ENCODE measurements around the gene SLC39A11. TPM values are rescaled to one million over a fixed set of nuclear protein-coding genes. Genes with fewer than 3 reads are reported as not detected.

SLC39A11 gene
- total RNA-seq, 6 donors from 2014 or later: 16.3 to 57.6 (median 29.5) TPM

DNA sequence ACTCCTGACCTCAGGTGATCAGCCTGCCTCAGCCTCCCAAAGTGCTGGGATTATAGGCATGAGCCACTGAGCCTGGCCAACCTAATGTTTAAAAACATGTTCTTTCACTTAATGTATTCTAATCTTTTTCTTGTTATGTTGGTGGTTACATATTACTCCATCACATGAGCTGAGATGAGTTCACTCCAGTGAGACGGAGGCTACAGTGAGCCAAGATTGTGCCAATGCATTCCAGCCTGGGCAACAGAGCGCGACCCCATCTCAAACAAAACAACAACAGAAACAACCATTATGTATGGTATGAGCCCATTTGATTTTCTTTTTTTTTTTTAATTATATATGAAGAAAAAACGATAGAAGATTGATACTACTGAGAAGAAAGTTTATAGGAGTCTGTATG is 39.6 kb downstream of the SLC39A11 start:
- no peaks in the 10 kb centered on the region for H3K4me1 ChIP-seq
- 92 to 93% methylated on average over 4 of the region's 4 CpGs for WGBS, 2 donors

DNA sequence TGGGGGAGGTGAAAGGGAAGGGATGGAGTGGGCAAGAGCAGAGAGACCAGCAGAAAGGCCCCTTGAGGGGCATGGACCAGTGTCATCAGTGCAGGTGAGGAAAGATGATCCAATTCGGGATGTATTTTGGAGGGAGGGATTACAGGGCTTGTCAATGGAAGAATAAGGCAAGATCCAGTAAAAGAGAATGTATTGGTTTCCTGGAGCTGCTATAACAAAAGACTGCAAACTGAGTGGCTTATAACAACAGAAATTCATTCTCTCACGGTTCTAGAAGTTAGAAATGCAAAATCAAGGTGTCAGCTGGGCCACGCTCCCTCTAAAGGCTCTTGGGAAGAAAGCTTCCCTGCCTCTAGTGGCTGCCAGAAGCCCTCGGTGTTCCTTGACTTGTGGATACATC is 41.7 kb downstream of the SLC39A11 start:
- Histone ChIP-seq H3K9me3 (no peaks in the 10 kb centered on the region), H3K4me1 (no peaks in the 10 kb centered on the region), H3K4me3 (no peak overlapping the region), H3K36me3 (no peaks in the 10 kb centered on the region), H3K27ac (no peak overlapping the region), H3K27me3 (no peaks in the 10 kb centered on the region)
- 96 to 97% methylated on average over 4 of the region's 4 CpGs for WGBS, 2 donors
- TF ChIP-seq POLR2AphosphoS5 (IDR thresholded peaks at IDR 0.05) (no peak), EP300 (IDR thresholded peaks at IDR 0.05) (no peak), POLR2A (IDR thresholded peaks at IDR 0.05) (no peak)
- TF ChIP-seq, protein P1, sequence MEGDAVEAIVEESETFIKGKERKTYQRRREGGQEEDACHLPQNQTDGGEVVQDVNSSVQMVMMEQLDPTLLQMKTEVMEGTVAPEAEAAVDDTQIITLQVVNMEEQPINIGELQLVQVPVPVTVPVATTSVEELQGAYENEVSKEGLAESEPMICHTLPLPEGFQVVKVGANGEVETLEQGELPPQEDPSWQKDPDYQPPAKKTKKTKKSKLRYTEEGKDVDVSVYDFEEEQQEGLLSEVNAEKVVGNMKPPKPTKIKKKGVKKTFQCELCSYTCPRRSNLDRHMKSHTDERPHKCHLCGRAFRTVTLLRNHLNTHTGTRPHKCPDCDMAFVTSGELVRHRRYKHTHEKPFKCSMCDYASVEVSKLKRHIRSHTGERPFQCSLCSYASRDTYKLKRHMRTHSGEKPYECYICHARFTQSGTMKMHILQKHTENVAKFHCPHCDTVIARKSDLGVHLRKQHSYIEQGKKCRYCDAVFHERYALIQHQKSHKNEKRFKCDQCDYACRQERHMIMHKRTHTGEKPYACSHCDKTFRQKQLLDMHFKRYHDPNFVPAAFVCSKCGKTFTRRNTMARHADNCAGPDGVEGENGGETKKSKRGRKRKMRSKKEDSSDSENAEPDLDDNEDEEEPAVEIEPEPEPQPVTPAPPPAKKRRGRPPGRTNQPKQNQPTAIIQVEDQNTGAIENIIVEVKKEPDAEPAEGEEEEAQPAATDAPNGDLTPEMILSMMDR (IDR thresholded peaks at IDR 0.05): no peak
- ATAC-seq (ENCODE audit: low FRiP score in 2 of 2): no peak
- no peak for DNase-seq

More for the DNA sequence above, 39.6 kb downstream of the SLC39A11 start:
- no peak overlapping the region for H3K27ac ChIP-seq
- TF ChIP-seq, protein P1 (IDR thresholded peaks at IDR 0.05): no peak
- TF ChIP-seq POLR2A (IDR thresholded peaks at IDR 0.05): no peak
- no peak for TF ChIP-seq POLR2AphosphoS5 (IDR thresholded peaks at IDR 0.05)
- TF ChIP-seq EP300 (IDR thresholded peaks at IDR 0.05): no peak
- DNase-seq (no peak), ATAC-seq (ENCODE audit: low FRiP score in 2 of 2) (no peak)
- H3K9me3 ChIP-seq: no peaks in the 10 kb centered on the region
- H3K4me3 ChIP-seq: no peak overlapping the region
- H3K36me3 ChIP-seq: no peaks in the 10 kb centered on the region
- no peaks in the 10 kb centered on the region for H3K27me3 ChIP-seq

DNA sequence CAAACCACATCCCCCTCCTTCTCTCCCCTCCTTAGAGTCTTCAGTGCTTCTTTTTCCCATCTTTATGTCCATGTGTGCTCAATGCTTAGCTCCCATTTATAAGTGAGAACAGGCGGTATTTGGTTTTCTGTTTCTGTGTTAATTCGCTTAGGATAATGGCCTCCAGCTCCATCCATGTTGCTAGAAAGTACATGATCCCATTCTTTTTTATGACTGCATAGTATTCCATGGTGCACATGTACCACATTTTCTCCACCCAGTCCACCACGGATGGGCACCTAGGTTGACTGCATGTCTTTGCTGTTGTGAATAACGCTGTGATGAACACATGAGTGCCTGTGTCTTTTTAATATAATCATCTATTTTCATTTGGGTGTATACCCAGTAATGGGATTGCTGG is 44.3 kb downstream of the SLC39A11 start:
- ATAC-seq (ENCODE audit: low FRiP score in 2 of 2) (no peak), DNase-seq (no peak)
- Histone ChIP-seq H3K27me3 (no peaks in the 10 kb centered on the region), H3K36me3 (no peaks in the 10 kb centered on the region), H3K4me3 (no peak overlapping the region), H3K27ac (no peak overlapping the region), H3K4me1 (peaks cover 5 to 8% (median 5%) of the 10 kb centered on the region in 4 donors), H3K9me3 (no peaks in the 10 kb centered on the region)
- TF ChIP-seq, protein P1 (IDR thresholded peaks at IDR 0.05): no peak
- no peak for TF ChIP-seq POLR2AphosphoS5 (IDR thresholded peaks at IDR 0.05)
- no peak for TF ChIP-seq EP300 (IDR thresholded peaks at IDR 0.05)
- no peak for TF ChIP-seq POLR2A (IDR thresholded peaks at IDR 0.05)
- 91 to 94% methylated on average over 4 of the region's 4 CpGs for WGBS, 2 donors

DNA sequence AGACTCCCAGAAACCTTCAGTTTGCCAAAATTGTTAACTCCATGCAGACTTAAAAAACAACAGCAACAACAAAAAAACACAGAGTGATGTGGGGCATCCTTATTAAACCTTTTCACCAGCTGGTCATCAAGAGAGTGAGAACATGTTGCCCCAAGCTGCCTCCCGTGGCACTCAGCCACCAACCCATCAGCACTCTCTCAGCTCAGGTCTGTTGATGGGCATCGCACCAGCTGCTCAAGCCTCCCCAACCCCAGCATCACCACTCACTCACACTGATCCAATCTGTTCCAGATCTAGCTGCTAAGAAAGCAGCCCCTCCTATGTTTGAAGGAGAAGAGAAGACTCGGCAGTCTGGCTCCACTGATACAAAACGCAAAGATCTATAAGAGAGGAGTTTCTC is 46.8 kb downstream of the SLC39A11 start:
- WGBS, 2 donors: 65 to 85% methylated on average over 3 to 4 of the region's 4 CpGs
- no peaks in the 10 kb centered on the region for H3K27me3 ChIP-seq
- H3K4me3 ChIP-seq: no peak overlapping the region
- no peaks in the 10 kb centered on the region for H3K9me3 ChIP-seq
- ATAC-seq (ENCODE audit: low FRiP score in 2 of 2) (no peak), DNase-seq (no peak)
- no peaks in the 10 kb centered on the region for H3K36me3 ChIP-seq
- H3K4me1 ChIP-seq: peaks cover 10 to 14% (median 11%) of the 10 kb centered on the region in 4 donors
- no peak overlapping the region for H3K27ac ChIP-seq
- TF ChIP-seq POLR2AphosphoS5 (IDR thresholded peaks at IDR 0.05): no peak
- no peak for TF ChIP-seq POLR2A (IDR thresholded peaks at IDR 0.05)
- TF ChIP-seq, protein P1 (IDR thresholded peaks at IDR 0.05): no peak

All from upper lobe of left lung (tissue), 6 donors.